HG02678 (cell line): Measurements from ENCODE around the gene DHX57.

Experiments used
- ATAC-seq: cut with Tn5 transposase; IDR thresholded peaks from one replicate; pipeline ENCODE4 v1.9.1; 2021; ENCODE audit warnings: mild to moderate bottlenecking, moderate library complexity; ENCODE audit not compliant: unreplicated experiment

DHX57 gene

GRCh38 chr2:38754049-38754448, 121.7 kb downstream of the DHX57 start:
- ATAC-seq: no peak

DNA sequence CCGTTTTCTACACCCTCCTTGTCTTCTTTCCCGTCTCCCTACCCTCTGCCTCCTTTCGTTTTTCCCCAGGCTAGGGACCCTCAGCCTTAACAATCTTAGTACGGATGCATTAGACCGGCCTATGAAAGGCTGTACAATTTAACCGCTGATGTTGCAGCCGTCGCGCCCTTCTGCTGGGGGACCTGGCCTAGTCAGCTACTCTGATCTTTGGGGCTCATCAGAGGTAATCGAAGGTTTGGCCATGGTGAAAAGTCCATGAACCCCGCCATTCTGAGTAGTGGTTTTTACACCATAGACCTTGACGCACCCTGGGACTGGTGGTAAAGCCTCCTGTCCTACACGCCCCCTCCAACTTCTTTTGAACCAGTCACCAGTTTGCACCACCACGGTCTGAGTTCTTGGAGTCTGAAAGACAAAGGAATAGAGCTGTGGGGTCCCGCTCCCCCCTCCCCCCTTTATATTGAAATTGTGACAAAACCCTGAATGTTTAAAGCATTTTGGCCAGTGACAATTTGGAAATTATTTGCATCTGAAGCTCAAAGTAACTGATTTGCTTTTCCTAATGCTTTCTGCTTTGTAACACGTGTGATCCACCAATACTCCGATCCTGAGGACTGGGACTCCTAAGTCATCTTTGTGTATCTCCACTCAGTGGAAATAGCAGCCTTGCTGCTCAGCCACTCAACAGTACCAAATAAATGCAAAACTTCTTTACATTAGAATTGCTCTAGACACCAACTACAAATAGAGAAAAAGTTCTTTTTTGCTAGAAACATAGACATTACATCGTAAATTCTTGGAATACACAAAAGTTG, 123.9 kb downstream of the DHX57 start:
- ATAC-seq: peak; percentile 18

DNA sequence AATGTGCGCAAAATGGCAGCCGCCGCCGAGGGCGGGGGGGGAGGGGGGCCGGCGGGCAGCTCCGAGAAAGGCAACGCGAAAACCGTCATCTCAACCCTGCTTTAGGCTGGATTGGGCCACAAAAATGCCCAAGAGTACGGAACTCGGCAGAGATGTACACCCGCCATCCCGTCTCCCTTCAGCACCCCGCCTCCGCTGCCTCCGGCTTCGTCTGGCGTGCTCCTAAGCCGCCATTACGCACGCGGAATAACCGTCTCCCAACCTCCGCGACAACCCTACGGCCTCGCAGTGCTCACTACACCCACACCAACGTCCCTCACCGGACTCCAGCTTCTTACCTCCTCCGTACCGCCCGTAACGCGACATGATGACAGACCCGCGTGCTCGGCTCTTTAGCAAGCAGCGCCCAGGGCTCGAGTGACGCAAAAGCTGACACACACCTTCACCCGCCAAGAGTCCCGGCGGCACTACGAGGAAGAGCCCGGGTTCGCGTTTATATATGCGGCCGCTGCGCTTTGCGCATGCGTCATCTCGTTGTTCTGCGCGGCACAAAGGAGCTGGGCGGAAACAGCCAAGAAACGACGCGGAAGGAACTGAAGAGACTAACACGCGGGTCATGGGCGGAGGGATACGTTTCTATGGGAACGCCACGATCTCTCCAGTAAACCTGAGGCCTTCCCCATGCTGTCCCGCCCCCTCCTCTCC, 124.7 kb downstream of the DHX57 start, which contains the start of gene SRSF7:
SRSF7 (minus strand) TSS at position 471 of the 705 bp plus-strand sequence; CDS start at position 366, 105 bp downstream.
- ATAC-seq: peak; percentile 82

GRCh38 chr2:38750011-38750890, 125.5 kb downstream of the DHX57 start:
- ATAC-seq: peak; percentile 47

GRCh38 chr2:38748943-38749804, 126.6 kb downstream of the DHX57 start:
- no peak for ATAC-seq

DNA sequence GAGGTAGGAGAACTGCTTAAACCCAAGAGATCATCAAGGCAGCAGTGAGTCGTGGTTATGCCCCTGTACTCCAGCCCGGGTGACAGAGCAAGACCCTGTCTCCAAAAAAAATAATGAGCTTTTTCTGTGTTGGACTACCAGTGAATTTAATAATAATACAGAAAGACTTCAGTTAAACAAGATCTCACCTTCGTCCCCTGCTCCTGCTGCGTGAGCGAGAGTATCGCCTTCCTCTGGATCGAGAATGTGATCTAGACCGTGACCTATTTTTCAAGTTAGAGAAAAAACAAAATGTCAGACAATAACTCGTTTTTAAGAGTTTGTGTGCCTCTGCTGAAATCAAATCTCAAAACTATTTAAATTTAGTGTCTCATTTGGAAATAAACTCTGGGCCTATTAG, 127.3 kb downstream of the DHX57 start:
- ATAC-seq: no peak

- ATAC-seq: no peak
Measured at GRCh38 chr2:38747819-38748218, 127.9 kb downstream of the DHX57 start.
